Brain microvascular endothelial cell (primary cell): ENCODE measurements around the gene TMEM237.

Source experiments
- DNase-seq: peaks from one replicate; pipeline ENCODE4 v3.0.0-alpha.2; 2020
- H3K27ac ChIP-seq: fragments of 250-450 bp; sonication (Bioruptor Pico); 2 replicates; pipeline ENCODE4 v1.5.1; 2020; ENCODE audit warnings: mild to moderate bottlenecking, moderate library complexity
- H3K27me3 ChIP-seq: fragments of 250-450 bp; sonication (Bioruptor Pico); replicated peaks from 2 replicates; pipeline ENCODE4 v1.5.1; 2020; ENCODE audit warnings: mild to moderate bottlenecking
- H3K36me3 ChIP-seq: fragments of 250-450 bp; sonication (Bioruptor Pico); replicated peaks from 2 replicates; pipeline ENCODE4 v1.5.1; 2020; ENCODE audit warnings: mild to moderate bottlenecking
- H3K4me3 ChIP-seq: 2 replicates; pipeline ENCODE4 v1.5.1; 2011; ENCODE audit warnings: low read depth, mild to moderate bottlenecking, control low read depth, low read length, moderate library complexity
- in situ Hi-C: cut with HindIII; loops from 2 replicates; pipeline ENCODE4 v1.10.0; 2017; ENCODE audit warnings: low sequenced_read_pairs, low pct_ligation_motif_present
- TF ChIP-seq, protein P1 (sequence below): IDR thresholded peaks from 2 replicates; pipeline ENCODE4 v1.5.1; 2011; ENCODE audit warnings: low read depth, mild to moderate bottlenecking, moderate library complexity, low read length, control low read depth, inconsistent platforms; ENCODE audit errors: missing control alignments

Gene TMEM237

DNA sequence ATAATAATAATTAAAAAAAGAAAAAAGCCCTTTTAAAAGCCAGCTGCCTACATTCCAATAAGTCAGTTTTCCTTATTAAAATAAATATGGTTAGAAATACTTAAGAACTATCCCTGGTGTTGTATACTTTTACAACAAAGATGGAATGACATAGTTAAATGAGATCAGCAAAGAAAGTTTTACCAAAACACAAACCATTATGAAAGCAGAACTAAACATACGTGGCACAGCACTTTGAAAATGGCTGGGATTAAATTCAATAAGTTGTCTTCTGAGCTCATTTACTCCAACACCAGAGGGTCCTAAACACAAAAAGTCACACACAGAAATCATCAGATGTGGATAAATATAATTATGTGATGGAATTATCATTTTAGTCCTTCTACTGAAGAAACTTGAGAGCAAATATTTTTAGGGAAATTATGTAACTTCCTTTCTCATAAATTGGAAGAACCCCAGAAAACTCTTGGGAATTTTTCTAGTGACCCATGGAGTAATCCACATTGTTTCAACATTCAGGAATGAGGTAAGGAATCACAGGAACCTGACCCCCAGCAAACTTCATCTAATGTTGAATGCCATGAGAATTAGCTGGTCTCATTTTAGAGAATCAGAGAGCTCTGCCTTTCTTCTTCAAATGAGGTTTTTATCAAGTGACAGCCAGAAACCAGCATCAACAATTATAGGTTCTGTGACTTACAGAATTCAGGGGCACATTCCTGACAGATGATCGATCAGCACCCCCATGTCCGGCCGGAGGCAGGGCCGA, 11.5 kb upstream of the TMEM237 start:
- TF ChIP-seq, protein P1, sequence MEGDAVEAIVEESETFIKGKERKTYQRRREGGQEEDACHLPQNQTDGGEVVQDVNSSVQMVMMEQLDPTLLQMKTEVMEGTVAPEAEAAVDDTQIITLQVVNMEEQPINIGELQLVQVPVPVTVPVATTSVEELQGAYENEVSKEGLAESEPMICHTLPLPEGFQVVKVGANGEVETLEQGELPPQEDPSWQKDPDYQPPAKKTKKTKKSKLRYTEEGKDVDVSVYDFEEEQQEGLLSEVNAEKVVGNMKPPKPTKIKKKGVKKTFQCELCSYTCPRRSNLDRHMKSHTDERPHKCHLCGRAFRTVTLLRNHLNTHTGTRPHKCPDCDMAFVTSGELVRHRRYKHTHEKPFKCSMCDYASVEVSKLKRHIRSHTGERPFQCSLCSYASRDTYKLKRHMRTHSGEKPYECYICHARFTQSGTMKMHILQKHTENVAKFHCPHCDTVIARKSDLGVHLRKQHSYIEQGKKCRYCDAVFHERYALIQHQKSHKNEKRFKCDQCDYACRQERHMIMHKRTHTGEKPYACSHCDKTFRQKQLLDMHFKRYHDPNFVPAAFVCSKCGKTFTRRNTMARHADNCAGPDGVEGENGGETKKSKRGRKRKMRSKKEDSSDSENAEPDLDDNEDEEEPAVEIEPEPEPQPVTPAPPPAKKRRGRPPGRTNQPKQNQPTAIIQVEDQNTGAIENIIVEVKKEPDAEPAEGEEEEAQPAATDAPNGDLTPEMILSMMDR: no peak
- H3K27ac ChIP-seq: peak overlapping the region; percentile 87
- H3K27me3 ChIP-seq: no peaks in the 10 kb centered on the region
- H3K36me3 ChIP-seq: no peaks in the 10 kb centered on the region
- in situ Hi-C loops: no loop called here
- no peak overlapping the region for H3K4me3 ChIP-seq
- peak; percentile 68 for DNase-seq

DNA sequence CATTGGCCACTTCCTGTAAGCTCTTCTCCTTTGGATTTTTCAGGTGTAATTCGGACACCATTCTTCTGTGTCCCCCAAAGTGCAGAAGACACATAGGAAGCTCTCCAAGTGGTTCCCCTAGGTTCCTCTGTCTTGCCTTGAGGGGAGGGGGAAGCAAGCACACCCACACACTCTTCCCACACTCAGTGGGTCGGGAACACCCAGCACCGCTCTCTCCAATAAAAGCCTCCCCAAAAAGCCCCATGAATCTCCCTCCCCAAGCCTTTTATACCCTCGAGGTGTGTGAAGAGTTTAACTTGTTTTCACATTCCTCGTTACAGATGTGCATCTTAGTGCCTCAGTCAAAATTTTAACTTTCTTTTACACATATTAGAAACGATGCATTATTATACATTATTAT, 9.9 kb upstream of the TMEM237 start:
- no peak overlapping the region for H3K4me3 ChIP-seq
- in situ Hi-C loops: no loop called here
- H3K36me3 ChIP-seq: no peaks in the 10 kb centered on the region
- no peak for DNase-seq
- H3K27ac ChIP-seq: peak overlapping the region; percentile 86
- no peaks in the 10 kb centered on the region for H3K27me3 ChIP-seq
- TF ChIP-seq, protein P1: no peak

DNA sequence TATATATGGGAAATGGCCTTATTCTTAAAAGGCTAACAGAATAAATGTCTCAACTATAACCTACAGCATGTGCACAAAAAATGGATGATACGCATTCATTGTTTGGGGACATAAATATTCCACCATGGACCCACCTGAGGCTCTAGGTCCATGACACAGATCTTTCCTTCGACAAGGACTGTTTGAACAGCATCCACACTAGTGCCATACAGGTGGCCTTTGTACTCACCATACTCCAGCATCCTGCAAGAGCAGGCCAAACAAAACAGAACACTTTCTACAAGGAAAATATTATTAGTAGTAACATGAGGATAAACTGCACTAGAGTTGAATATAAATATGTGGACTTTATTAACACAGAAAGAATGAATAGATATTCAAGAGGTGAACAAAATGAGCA, 6.1 kb upstream of the TMEM237 start:
- Histone ChIP-seq H3K27ac (no peak overlapping the region), H3K4me3 (no peak overlapping the region), H3K27me3 (no peaks in the 10 kb centered on the region), H3K36me3 (no peaks in the 10 kb centered on the region)
- TF ChIP-seq, protein P1: no peak
- no peak for DNase-seq
- in situ Hi-C loops: no loop called here

DNA sequence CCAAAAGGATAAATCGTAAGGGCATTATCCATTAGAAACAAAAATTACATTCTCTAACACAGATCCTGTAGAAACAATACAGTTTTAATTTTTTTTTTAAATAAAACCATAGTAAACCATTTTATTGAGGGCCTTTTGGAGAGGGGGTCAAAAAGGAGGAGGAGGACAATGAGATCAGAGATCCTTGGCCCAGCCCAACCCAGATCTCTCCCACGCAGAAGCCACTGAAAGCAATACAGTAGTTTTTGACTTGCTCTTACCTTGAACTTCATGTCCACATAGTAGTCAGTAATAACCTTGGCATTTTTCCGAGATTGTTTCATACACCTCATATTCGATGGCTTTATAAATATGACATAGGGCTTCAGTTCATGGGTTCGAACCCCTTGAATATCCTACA, 4.1 kb upstream of the TMEM237 start:
- TF ChIP-seq, protein P1: no peak
- no peaks in the 10 kb centered on the region for H3K36me3 ChIP-seq
- DNase-seq: no peak
- in situ Hi-C loops: no loop called here
- no peak overlapping the region for H3K4me3 ChIP-seq
- H3K27me3 ChIP-seq: no peaks in the 10 kb centered on the region
- no peak overlapping the region for H3K27ac ChIP-seq

DNA sequence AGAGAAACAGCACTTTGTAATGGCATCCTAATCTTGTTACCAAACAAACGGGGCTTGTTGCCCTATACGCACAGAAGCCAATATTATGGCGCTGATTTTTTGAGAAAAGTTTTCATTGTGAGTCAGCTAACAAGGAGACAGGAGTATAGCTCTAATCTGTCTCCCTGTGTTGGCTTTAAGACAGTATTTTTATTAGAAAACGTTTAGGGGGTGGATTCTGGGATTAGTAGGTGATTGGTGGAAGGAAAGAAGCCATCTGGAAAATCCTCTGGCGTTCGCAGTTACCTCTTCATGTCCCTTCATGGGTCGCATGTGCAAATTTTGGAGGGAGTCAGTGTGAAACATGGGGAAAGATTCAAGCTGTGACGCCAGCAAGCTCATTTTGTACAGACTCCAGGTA, 698 bp upstream of the TMEM237 start:
- DNase-seq: no peak
- H3K27ac ChIP-seq: peak overlapping the region; percentile 95
- in situ Hi-C loops: no loop called here
- H3K27me3 ChIP-seq: no peaks in the 10 kb centered on the region
- H3K4me3 ChIP-seq: no peak overlapping the region
- peaks cover 2% of the 10 kb centered on the region for H3K36me3 ChIP-seq
- TF ChIP-seq, protein P1: no peak
